K562 (cell line): Measurements from ENCODE around the gene NRXN2. TPM values are rescaled to one million over a fixed set of nuclear protein-coding genes. Genes with fewer than 3 reads are reported as not detected.

Experiments used
- ATAC-seq: fragments of 200-7000 bp; cut with Tn5 transposase; 3 replicates; pipeline ENCODE4 v1.9.1; 2020; ENCODE audit warnings: moderate library complexity
- BruUV-seq: library from RNA; stranded (reverse); fragments of 400-500 nt; replicated peaks from 2 replicates; lab custom pipeline; 2021; lab: Mats Ljungman, UMichigan
- CTCF ChIA-PET: fragments of 300-600 bp; formaldehyde crosslinking; extraction: SDS; loops from one replicate; lab custom pipeline; 2021; ENCODE audit warnings: low intra/inter-chr PET ratio; lab: Yijun Ruan, JAX
- POLR2A ChIA-PET: fragments of 300-600, 350-650 bp; sonication (Branson Sonifier 250); formaldehyde crosslinking; extraction: SDS; loops from one replicate; lab custom pipeline; 2021; ENCODE audit warnings: antibody characterized with exemption, inconsistent platforms; lab: Yijun Ruan, JAX
- DNase-seq, 4 experiments: peaks; one replicate each; pipeline versions ENCODE4 v3.0.0 to v3.0.0-alpha.2; 2011 to 2018; ENCODE audit warnings: low spot score in 3 of 4, mixed read lengths in 3 of 4; ENCODE audit errors: extremely low read depth in 1 of 4
- FAIRE-seq: peaks from 2 replicates; lab custom pipeline; 2011; peaks lifted over from hg19 to GRCh38; lab: Jason Lieb, UNC
- H2AFZ ChIP-seq: 2 replicates; pipeline ENCODE4 v1.6.0; 2011; ENCODE audit warnings: low read depth, low read length, control low read depth, inconsistent platforms
- H3K27ac ChIP-seq: fragments of 200-600 bp; 3 replicates; pipeline ENCODE4 v1.8.0; 2011; ENCODE audit warnings: low read depth, mild to moderate bottlenecking, control low read depth, inconsistent platforms, low read length, moderate library complexity, mixed read lengths; ENCODE audit errors: extremely low read depth
- H3K27me3 ChIP-seq, 2 experiments: fragments of 300-600 bp in 1 of 2; 2 replicates in 1 of 2; 3 replicates in 1 of 2; pipeline versions ENCODE4 v1.6.0 to v1.8.0; 2011; ENCODE audit warnings: inconsistent platforms in 2 of 2, low read length in 2 of 2, mild to moderate bottlenecking in 1 of 2, mixed read lengths in 1 of 2, moderate library complexity in 1 of 2; ENCODE audit not compliant: control insufficient read depth in 2 of 2, insufficient read depth in 2 of 2
- H3K36me3 ChIP-seq: fragments of 300-600 bp; 3 replicates; pipeline ENCODE4 v1.8.0; 2011; ENCODE audit warnings: mild to moderate bottlenecking, low read length, inconsistent platforms; ENCODE audit not compliant: control insufficient read depth, insufficient read depth
- H3K4me1 ChIP-seq, 2 experiments: fragments of 200-600 bp in 1 of 2; replicated peaks in 1 of 2; 2 replicates in 1 of 2; 3 replicates in 1 of 2; pipeline versions ENCODE4 v1.5.1 to v1.8.0; 2011; ENCODE audit warnings: inconsistent platforms in 2 of 2, low read length in 2 of 2, mild to moderate bottlenecking in 1 of 2, mixed read lengths in 1 of 2, moderate library complexity in 1 of 2; ENCODE audit not compliant: control insufficient read depth in 2 of 2, insufficient read depth in 2 of 2
- H3K4me2 ChIP-seq: 2 replicates; pipeline ENCODE4 v1.6.1; 2011; ENCODE audit warnings: low read length, control low read depth, inconsistent platforms, mixed read lengths; ENCODE audit not compliant: insufficient read depth
- H3K4me3 ChIP-seq: fragments of 200-600 bp; sonication (generic), shearing (Covaris generic); 2 replicates; pipeline ENCODE4 v1.5.1; 2016; ENCODE audit warnings: control low read depth, inconsistent platforms
- H3K79me2 ChIP-seq: fragments of 200-600 bp; 3 replicates; pipeline ENCODE4 v1.8.0; 2011; ENCODE audit warnings: low read length, inconsistent platforms; ENCODE audit not compliant: control insufficient read depth, insufficient read depth
- H3K9ac ChIP-seq, 2 experiments: 2 replicates each; pipeline versions ENCODE4 v1.6.0 to v1.6.1; 2011; ENCODE audit warnings: low read depth in 2 of 2, low read length in 2 of 2, control low read depth in 1 of 2, inconsistent platforms in 1 of 2, mild to moderate bottlenecking in 1 of 2, mixed read lengths in 1 of 2; ENCODE audit not compliant: insufficient read depth in 1 of 2
- H3K9me1 ChIP-seq: one replicate; pipeline ENCODE4 v1.6.0; 2011; ENCODE audit warnings: inconsistent platforms, mild to moderate bottlenecking, low read length, moderate library complexity; ENCODE audit not compliant: control insufficient read depth, insufficient read depth
- H3K9me3 ChIP-seq: replicated peaks from 2 replicates; pipeline ENCODE4 v1.5.1; 2011; ENCODE audit warnings: low read depth, low read length, inconsistent platforms; ENCODE audit not compliant: control insufficient read depth, insufficient read depth
- H4K20me1 ChIP-seq: replicated peaks from 2 replicates; pipeline ENCODE4 v1.6.1; 2011; ENCODE audit warnings: low read length, inconsistent platforms, mixed read lengths; ENCODE audit not compliant: control insufficient read depth, insufficient read depth
- DNMT1 ChIP-seq: fragments of 450-650 bp; IDR thresholded peaks from 2 replicates; pipeline ENCODE4 v1.6.1; 2016; ENCODE audit warnings: antibody characterized with exemption, mild to moderate bottlenecking
- ESRRA ChIP-seq: fragments of 450-650 bp; IDR thresholded peaks from 2 replicates; pipeline ENCODE4 v1.6.1; 2014; ENCODE audit warnings: low read depth, mild to moderate bottlenecking, moderate library complexity, borderline replicate concordance
- MAFK ChIP-seq: IDR thresholded peaks from 2 replicates; pipeline ENCODE4 v1.6.1; 2011; ENCODE audit warnings: low read length, improper control_type of control experiment
- MYBL2 ChIP-seq, 2 experiments: fragments of 450-650 bp in 1 of 2; sonication (generic) in 1 of 2; formaldehyde crosslinking in 1 of 2; IDR thresholded peaks; 2 replicates each; pipeline versions ENCODE4 v1.6.1 to v1.8.1; 2017 to 2022; ENCODE audit warnings: borderline replicate concordance in 1 of 2, inconsistent platforms in 1 of 2, low read depth in 1 of 2, mild to moderate bottlenecking in 1 of 2, missing genetic modification reagents in 1 of 2, moderate library complexity in 1 of 2
- PHF8 ChIP-seq: fragments of 200-600 bp; sonication (generic); IDR thresholded peaks from 2 replicates; pipeline ENCODE4 v1.6.1; 2012; ENCODE audit warnings: mixed run types, mild to moderate bottlenecking, inconsistent platforms, low read length, moderate library complexity, borderline replicate concordance
- RB1 ChIP-seq: fragments of 450-650 bp; IDR thresholded peaks from 2 replicates; pipeline ENCODE4 v1.6.1; 2017; ENCODE audit warnings: low read depth, mild to moderate bottlenecking
- TBP ChIP-seq: optimal IDR thresholded peaks from 2 replicates; pipeline ENCODE3; 2011; ENCODE audit warnings: low read depth, low read length, improper control_type of control experiment
- ZNF224 ChIP-seq: sonication (generic); formaldehyde crosslinking; IDR thresholded peaks from 2 replicates; pipeline ENCODE4 v1.8.0; 2022; ENCODE audit warnings: mild to moderate bottlenecking, missing genetic modification reagents
- WGBS: fragments of 100-300 bp; shearing (Covaris generic); methylation state at CpG from one replicate; pipeline ENCODE4 v1.1.6; 2016; ENCODE audit warnings: low coverage, mixed read lengths; ENCODE audit not compliant: insufficient coverage; ENCODE audit errors: missing lambda C conversion rate; 5-methylcytosine and 5-hydroxymethylcytosine counted together
- in situ Hi-C: fragments of 300-500 bp; cut with MboI; formaldehyde crosslinking; loops from 4 replicates; pipeline ENCODE4 v1.15.0; 2018; ENCODE audit warnings: inconsistent platforms, mixed read lengths
- intact Hi-C: fragments of 100-400 bp; cut with micrococcal nuclease; formaldehyde crosslinking; loops from 2 replicates; pipeline ENCODE4 v1.14.2; 2022
- polyA plus RNA-seq, 8 experiments: library from polyadenylated mRNA; depleted of rRNA in 4 of 8; stranded (reverse) in 5 of 8; unstranded in 3 of 8; fragments of >200 nt; fragmentation: Nextera tagmentation in 2 of 8; fragmentation: Illumina TruSeq in 1 of 8; extraction: Ambion mirVana in 2 of 8; extraction: Trizol in 1 of 8; gene quantifications; 2 replicates each; pipeline versions ENCODE4 v1.2.1 to v1.2.3, GENCODE V29; 2011 to 2014; ENCODE audit warnings: inconsistent platforms in 1 of 8, missing spikeins in 1 of 8
- total RNA-seq, 7 experiments: library from RNA; depleted of rRNA in 6 of 7; stranded (reverse); fragments of >200 nt in 6 of 7; fragmentation: Illumina TruSeq in 2 of 7; extraction: Trizol in 2 of 7; gene quantifications; 2 replicates each; pipeline versions ENCODE4 v1.2.1 to v1.2.3, GENCODE V29; 2011 to 2021; ENCODE audit warnings: low replicate concordance in 1 of 7
- TF ChIP-seq, protein P1 (sequence below): sonication (generic); formaldehyde crosslinking; IDR thresholded peaks from 2 replicates; pipeline ENCODE4 v1.8.0; 2022; ENCODE audit warnings: missing genetic modification reagents, mild to moderate bottlenecking, borderline replicate concordance
- TF ChIP-seq, protein P2 (sequence below): IDR thresholded peaks from 2 replicates; pipeline ENCODE4 v1.6.1; 2016; ENCODE audit warnings: missing genetic modification characterization, missing compliant biosample characterization
- TF ChIP-seq, protein P3 (sequence below): fragments of 450-650 bp; IDR thresholded peaks from 2 replicates; pipeline ENCODE4 v1.6.1; 2017; ENCODE audit warnings: antibody characterized with exemption, mild to moderate bottlenecking
- TF ChIP-seq, protein P4 (sequence below): fragments of 250-450 bp; sonication (Bioruptor Pico); IDR thresholded peaks from 2 replicates; pipeline ENCODE4 v1.5.0; 2020; ENCODE audit warnings: mild to moderate bottlenecking

Gene NRXN2
- total and polyA plus RNA-seq, 9 of the 15 experiments (the other 6 are each of a cell fraction or from before 2014, with no cell fraction given): 0.07 to 0.47 (median 0.15) TPM; not detected in 4

DNA sequence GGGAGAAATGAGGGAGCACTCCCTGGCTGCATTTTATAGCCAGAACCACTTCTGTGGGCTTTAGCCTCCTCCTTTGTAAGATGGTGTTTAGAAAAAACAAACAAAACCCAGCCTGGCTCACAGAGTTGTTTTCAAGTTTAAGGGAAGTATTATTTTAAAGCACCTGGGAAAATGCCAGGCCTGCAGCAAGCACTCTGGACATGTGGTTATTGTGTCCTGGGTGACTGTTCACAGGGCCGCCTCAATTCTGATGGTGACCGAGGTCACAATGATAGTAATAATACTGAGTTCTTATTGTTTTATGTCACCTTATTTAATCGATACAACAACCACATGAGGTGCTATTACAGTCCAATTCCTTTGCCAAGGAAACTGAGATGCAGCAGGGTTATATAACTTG, 152.7 kb downstream of the NRXN2 start:
- Histone ChIP-seq H4K20me1 (peaks cover 2% of the 10 kb centered on the region; the same call in 1 of the 2 replicates), H3K9me3 (no peaks in the 10 kb centered on the region), H3K4me1 (peaks cover 15 to 47% of the 10 kb centered on the region in 2 experiments), H3K4me3 (no peak overlapping the region), H3K9ac (no peak overlapping the region), H3K27ac (no peak overlapping the region), H3K27me3 (peaks cover 3 to 13% of the 10 kb centered on the region in 2 experiments), H3K36me3 (no peaks in the 10 kb centered on the region), H2AFZ (no peak overlapping the region), H3K4me2 (no peak overlapping the region), H3K79me2 (no peaks in the 10 kb centered on the region), H3K9me1 (no peaks in the 10 kb centered on the region)
- DNase-seq (no peak), ATAC-seq (no peak), FAIRE-seq (no peak)
- CTCF ChIA-PET: no interaction called here
- in situ Hi-C loops: no loop called here
- TF ChIP-seq PHF8 (no peak), MYBL2 (IDR thresholded peaks at IDR 0.05; ENCODE audit: low read depth) (no peak), MYBL2 (CRISPR knock-in tag; IDR thresholded peaks at IDR 0.05; ENCODE audit: borderline replicate concordance) (no peak), ESRRA (no peak), ZNF224 (CRISPR knock-in tag) (no peak), TBP (no peak), DNMT1 (no peak), RB1 (no peak), MAFK (no peak)
- TF ChIP-seq, protein P1, sequence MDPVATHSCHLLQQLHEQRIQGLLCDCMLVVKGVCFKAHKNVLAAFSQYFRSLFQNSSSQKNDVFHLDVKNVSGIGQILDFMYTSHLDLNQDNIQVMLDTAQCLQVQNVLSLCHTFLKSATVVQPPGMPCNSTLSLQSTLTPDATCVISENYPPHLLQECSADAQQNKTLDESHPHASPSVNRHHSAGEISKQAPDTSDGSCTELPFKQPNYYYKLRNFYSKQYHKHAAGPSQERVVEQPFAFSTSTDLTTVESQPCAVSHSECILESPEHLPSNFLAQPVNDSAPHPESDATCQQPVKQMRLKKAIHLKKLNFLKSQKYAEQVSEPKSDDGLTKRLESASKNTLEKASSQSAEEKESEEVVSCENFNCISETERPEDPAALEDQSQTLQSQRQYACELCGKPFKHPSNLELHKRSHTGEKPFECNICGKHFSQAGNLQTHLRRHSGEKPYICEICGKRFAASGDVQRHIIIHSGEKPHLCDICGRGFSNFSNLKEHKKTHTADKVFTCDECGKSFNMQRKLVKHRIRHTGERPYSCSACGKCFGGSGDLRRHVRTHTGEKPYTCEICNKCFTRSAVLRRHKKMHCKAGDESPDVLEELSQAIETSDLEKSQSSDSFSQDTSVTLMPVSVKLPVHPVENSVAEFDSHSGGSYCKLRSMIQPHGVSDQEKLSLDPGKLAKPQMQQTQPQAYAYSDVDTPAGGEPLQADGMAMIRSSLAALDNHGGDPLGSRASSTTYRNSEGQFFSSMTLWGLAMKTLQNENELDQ: no peak
- TF ChIP-seq, protein P2, sequence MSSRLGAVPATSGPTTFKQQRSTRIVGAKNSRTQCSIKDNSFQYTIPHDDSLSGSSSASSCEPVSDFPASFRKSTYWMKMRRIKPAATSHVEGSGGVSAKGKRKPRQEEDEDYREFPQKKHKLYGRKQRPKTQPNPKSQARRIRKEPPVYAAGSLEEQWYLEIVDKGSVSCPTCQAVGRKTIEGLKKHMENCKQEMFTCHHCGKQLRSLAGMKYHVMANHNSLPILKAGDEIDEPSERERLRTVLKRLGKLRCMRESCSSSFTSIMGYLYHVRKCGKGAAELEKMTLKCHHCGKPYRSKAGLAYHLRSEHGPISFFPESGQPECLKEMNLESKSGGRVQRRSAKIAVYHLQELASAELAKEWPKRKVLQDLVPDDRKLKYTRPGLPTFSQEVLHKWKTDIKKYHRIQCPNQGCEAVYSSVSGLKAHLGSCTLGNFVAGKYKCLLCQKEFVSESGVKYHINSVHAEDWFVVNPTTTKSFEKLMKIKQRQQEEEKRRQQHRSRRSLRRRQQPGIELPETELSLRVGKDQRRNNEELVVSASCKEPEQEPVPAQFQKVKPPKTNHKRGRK: no peak
- TF ChIP-seq, protein P3, sequence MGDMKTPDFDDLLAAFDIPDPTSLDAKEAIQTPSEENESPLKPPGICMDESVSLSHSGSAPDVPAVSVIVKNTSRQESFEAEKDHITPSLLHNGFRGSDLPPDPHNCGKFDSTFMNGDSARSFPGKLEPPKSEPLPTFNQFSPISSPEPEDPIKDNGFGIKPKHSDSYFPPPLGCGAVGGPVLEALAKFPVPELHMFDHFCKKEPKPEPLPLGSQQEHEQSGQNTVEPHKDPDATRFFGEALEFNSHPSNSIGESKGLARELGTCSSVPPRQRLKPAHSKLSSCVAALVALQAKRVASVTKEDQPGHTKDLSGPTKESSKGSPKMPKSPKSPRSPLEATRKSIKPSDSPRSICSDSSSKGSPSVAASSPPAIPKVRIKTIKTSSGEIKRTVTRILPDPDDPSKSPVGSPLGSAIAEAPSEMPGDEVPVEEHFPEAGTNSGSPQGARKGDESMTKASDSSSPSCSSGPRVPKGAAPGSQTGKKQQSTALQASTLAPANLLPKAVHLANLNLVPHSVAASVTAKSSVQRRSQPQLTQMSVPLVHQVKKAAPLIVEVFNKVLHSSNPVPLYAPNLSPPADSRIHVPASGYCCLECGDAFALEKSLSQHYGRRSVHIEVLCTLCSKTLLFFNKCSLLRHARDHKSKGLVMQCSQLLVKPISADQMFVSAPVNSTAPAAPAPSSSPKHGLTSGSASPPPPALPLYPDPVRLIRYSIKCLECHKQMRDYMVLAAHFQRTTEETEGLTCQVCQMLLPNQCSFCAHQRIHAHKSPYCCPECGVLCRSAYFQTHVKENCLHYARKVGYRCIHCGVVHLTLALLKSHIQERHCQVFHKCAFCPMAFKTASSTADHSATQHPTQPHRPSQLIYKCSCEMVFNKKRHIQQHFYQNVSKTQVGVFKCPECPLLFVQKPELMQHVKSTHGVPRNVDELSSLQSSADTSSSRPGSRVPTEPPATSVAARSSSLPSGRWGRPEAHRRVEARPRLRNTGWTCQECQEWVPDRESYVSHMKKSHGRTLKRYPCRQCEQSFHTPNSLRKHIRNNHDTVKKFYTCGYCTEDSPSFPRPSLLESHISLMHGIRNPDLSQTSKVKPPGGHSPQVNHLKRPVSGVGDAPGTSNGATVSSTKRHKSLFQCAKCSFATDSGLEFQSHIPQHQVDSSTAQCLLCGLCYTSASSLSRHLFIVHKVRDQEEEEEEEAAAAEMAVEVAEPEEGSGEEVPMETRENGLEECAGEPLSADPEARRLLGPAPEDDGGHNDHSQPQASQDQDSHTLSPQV: no peak
- TF ChIP-seq, protein P4, sequence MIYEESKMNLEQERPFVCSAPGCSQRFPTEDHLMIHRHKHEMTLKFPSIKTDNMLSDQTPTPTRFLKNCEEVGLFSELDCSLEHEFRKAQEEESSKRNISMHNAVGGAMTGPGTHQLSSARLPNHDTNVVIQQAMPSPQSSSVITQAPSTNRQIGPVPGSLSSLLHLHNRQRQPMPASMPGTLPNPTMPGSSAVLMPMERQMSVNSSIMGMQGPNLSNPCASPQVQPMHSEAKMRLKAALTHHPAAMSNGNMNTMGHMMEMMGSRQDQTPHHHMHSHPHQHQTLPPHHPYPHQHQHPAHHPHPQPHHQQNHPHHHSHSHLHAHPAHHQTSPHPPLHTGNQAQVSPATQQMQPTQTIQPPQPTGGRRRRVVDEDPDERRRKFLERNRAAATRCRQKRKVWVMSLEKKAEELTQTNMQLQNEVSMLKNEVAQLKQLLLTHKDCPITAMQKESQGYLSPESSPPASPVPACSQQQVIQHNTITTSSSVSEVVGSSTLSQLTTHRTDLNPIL (CRISPR knock-in tag): no peak
- 52% methylated on average over 3 of the region's 3 CpGs for WGBS
- intact Hi-C loops: no loop called here
- POLR2A ChIA-PET: interaction anchor here (0.7 kb wide), 1 partner anchor 99 kb away, joined by 3 read pairs; no protein-coding TSS in a partner anchor
- no TSS peak for BruUV-seq
